GM21576 (cell line): ENCODE results near the gene ATP2B2.

Experiments
- ATAC-seq: cut with Tn5 transposase; IDR thresholded peaks from one replicate; pipeline ENCODE4 v1.9.1; 2021; ENCODE audit warnings: mild to moderate bottlenecking, moderate library complexity; ENCODE audit not compliant: unreplicated experiment

ATP2B2 gene

GRCh38 chr3:10335190-10335738, 170.1 kb downstream of the ATP2B2 start:
- no peak for ATAC-seq

- ATAC-seq = no peak
Observed at GRCh38 chr3:10334459-10334858, 170.9 kb downstream of the ATP2B2 start.

- no peak for ATAC-seq
Observed at GRCh38 chr3:10334042-10334441, 171.3 kb downstream of the ATP2B2 start.

- ATAC-seq = no peak
Observed at GRCh38 chr3:10333349-10333650, 172.1 kb downstream of the ATP2B2 start.

GRCh38 chr3:10332481-10333348, 172.7 kb downstream of the ATP2B2 start:
- ATAC-seq = no peak

- ATAC-seq = no peak
Observed at GRCh38 chr3:10331320-10331719, 174.1 kb downstream of the ATP2B2 start.

- ATAC-seq = no peak
Observed at GRCh38 chr3:10330319-10330718, 175.1 kb downstream of the ATP2B2 start.

- ATAC-seq = no peak
Observed at GRCh38 chr3:10329495-10330015, 175.8 kb downstream of the ATP2B2 start.

GRCh38 chr3:10328460-10329071, 176.8 kb downstream of the ATP2B2 start:
- ATAC-seq = no peak

- ATAC-seq = no peak
Observed at GRCh38 chr3:10327592-10327991, 177.8 kb downstream of the ATP2B2 start.

- peak; percentile 31 for ATAC-seq
Observed at GRCh38 chr3:10322352-10322710, 183.1 kb downstream of the ATP2B2 start.

GRCh38 chr3:10321630-10322351, 183.6 kb downstream of the ATP2B2 start:
- ATAC-seq = no peak

GRCh38 chr3:10320320-10320677, 185.1 kb downstream of the ATP2B2 start:
- no peak for ATAC-seq

GRCh38 chr3:10319804-10320203, 185.6 kb downstream of the ATP2B2 start:
- ATAC-seq = no peak

GRCh38 chr3:10319251-10319650, 186.1 kb downstream of the ATP2B2 start:
- ATAC-seq = no peak

- no peak for ATAC-seq
Observed at GRCh38 chr3:10317961-10318350, 187.4 kb downstream of the ATP2B2 start.

GRCh38 chr3:10317311-10317960, 187.9 kb downstream of the ATP2B2 start:
- ATAC-seq = no peak

- no peak for ATAC-seq
Observed at GRCh38 chr3:10315771-10316344, 189.5 kb downstream of the ATP2B2 start.

- ATAC-seq = no peak
Observed at GRCh38 chr3:10315101-10315500, 190.3 kb downstream of the ATP2B2 start.

- no peak for ATAC-seq
Observed at GRCh38 chr3:10312861-10313260, 192.5 kb downstream of the ATP2B2 start.

- no peak for ATAC-seq
Observed at GRCh38 chr3:10312391-10312790, 193.0 kb downstream of the ATP2B2 start.
